Astrocyte (in vitro differentiated cells and primary cell): ENCODE data around the gene TOP1. TPM values are rescaled to one million over a fixed set of nuclear protein-coding genes. Genes with fewer than 3 reads are reported as not detected.

ENCODE experiments used
- DNase-seq: peaks from one replicate; pipeline ENCODE4 v3.0.0-alpha.2; 2010; ENCODE audit warnings: low read depth
- FAIRE-seq: peaks from 2 replicates; lab custom pipeline; 2011; peaks lifted over from hg19 to GRCh38; lab: Jason Lieb, UNC
- H2AFZ ChIP-seq: 2 replicates; pipeline ENCODE4 v1.6.0; 2012; ENCODE audit warnings: low read depth, low read length, inconsistent platforms
- H3K27ac ChIP-seq: 2 replicates; pipeline ENCODE4 v1.5.1; 2011; ENCODE audit warnings: low read depth, low read length, inconsistent platforms
- H3K27me3 ChIP-seq: 2 replicates; pipeline ENCODE4 v1.6.0; 2011; ENCODE audit warnings: low read length, inconsistent platforms; ENCODE audit not compliant: insufficient read depth
- H3K36me3 ChIP-seq: 2 replicates; pipeline ENCODE4 v1.5.1; 2011; ENCODE audit warnings: low read length, inconsistent platforms; ENCODE audit not compliant: insufficient read depth
- H3K4me1 ChIP-seq: 2 replicates; pipeline ENCODE4 v1.5.1; 2011; ENCODE audit warnings: low read length, inconsistent platforms; ENCODE audit not compliant: insufficient read depth
- H3K4me2 ChIP-seq: 2 replicates; pipeline ENCODE4 v1.6.0; 2012; ENCODE audit warnings: low read length, inconsistent platforms
- H3K4me3 ChIP-seq: 2 replicates; pipeline ENCODE4 v1.5.1; 2011; ENCODE audit warnings: low read depth, mild to moderate bottlenecking, low read length, inconsistent platforms; ENCODE audit not compliant: insufficient read depth
- H3K79me2 ChIP-seq: 2 replicates; pipeline ENCODE4 v1.6.0; 2012; ENCODE audit warnings: mild to moderate bottlenecking, low read length, inconsistent platforms; ENCODE audit not compliant: insufficient read depth
- H3K9ac ChIP-seq: 2 replicates; pipeline ENCODE4 v1.6.0; 2012; ENCODE audit warnings: mild to moderate bottlenecking, low read length, inconsistent platforms
- H3K9me3 ChIP-seq: 2 replicates; pipeline ENCODE4 v1.5.1; 2012; ENCODE audit warnings: low read depth, mild to moderate bottlenecking, low read length, inconsistent platforms; ENCODE audit not compliant: insufficient read depth
- H4K20me1 ChIP-seq: 2 replicates; pipeline ENCODE4 v1.6.0; 2012; ENCODE audit warnings: low read length, inconsistent platforms; ENCODE audit not compliant: insufficient read depth
- H3K27ac Mint-ChIP-seq: one replicate; pipeline ENCODE4 v1.8.0; 2021; ENCODE audit warnings: mild to moderate bottlenecking, mixed read lengths; ENCODE audit not compliant: unreplicated experiment
- H3K27me3 Mint-ChIP-seq: one replicate; pipeline ENCODE4 v1.8.0; 2021; ENCODE audit warnings: low read depth, mixed read lengths; ENCODE audit not compliant: unreplicated experiment
- H3K36me3 Mint-ChIP-seq: one replicate; pipeline ENCODE4 v1.8.0; 2021; ENCODE audit warnings: low read depth, mixed read lengths; ENCODE audit not compliant: unreplicated experiment
- H3K4me1 Mint-ChIP-seq: one replicate; pipeline ENCODE4 v1.8.0; 2021; ENCODE audit warnings: low read depth, mixed read lengths; ENCODE audit not compliant: unreplicated experiment
- H3K4me3 Mint-ChIP-seq: one replicate; pipeline ENCODE4 v1.8.0; 2021; ENCODE audit warnings: mild to moderate bottlenecking, moderate library complexity, mixed read lengths; ENCODE audit not compliant: unreplicated experiment
- H3K9me3 Mint-ChIP-seq: one replicate; pipeline ENCODE4 v1.8.0; 2021; ENCODE audit warnings: mild to moderate bottlenecking, mixed read lengths; ENCODE audit not compliant: unreplicated experiment
- EZH2 ChIP-seq: IDR thresholded peaks from 2 replicates; pipeline ENCODE4 v1.6.1; 2012; ENCODE audit warnings: mild to moderate bottlenecking, low read length, inconsistent platforms; ENCODE audit not compliant: insufficient read depth
- total RNA-seq: library from RNA; stranded (reverse); gene quantifications from 2 replicates; pipeline ENCODE4 v1.2.1, GENCODE V29; 2021
- TF ChIP-seq, protein P1 (sequence below): IDR thresholded peaks from 2 replicates; pipeline ENCODE4 v1.5.1; 2011; ENCODE audit warnings: low read depth, mild to moderate bottlenecking, inconsistent platforms, low read length, moderate library complexity; ENCODE audit not compliant: insufficient read depth

The TOP1 gene
- total RNA-seq, 1 donor from 2014 or later: 63.5 TPM

DNA sequence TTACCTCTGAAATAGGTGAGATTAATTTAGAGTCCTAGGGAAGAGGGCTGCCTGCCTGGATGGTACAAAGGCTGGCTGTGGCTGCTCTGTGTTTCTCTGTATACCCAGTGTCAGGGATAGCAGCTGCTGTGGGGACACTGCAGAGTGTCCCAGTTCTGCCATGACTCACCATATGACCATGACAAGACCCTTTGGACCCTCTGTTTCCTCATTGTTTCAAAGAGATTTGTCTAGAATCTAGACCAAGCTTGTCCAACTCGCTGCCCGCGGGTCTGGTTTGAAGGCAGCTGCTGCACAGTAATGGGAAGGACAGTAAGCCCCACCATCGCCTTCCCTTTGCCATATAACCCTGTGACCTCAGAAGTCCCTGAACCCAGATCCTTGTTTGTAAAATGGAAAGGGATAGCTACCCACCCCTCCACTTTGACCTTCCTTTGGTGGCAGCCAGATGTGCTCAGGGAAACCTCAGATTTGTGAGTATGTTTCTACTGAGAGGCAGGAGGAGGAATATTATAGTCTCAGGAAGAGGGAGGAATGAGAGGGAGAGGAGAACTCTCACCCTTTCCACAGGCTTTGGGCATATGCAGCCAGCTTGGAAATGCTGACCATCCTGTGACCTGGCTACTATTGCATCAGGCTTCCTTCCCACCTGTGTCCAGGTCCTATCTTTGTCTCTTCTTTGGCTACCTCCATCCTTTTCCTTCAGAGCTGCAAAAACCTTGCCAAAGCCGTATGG is 122.7 kb downstream of the TOP1 start:
- H3K4me1 ChIP-seq: peaks cover 11% of the 10 kb centered on the region
- H3K9me3 ChIP-seq: no peaks in the 10 kb centered on the region
- Mint-ChIP-seq H3K4me3 (peak overlapping the region; percentile 57), H3K27ac (no peak overlapping the region), H3K36me3 (peaks cover 9% of the 10 kb centered on the region), H3K4me1 (peaks cover 19% of the 10 kb centered on the region), H3K27me3 (no peaks in the 10 kb centered on the region), H3K9me3 (peaks cover 3% of the 10 kb centered on the region)
- H3K9ac ChIP-seq: no peak overlapping the region
- no peak for DNase-seq
- no peaks in the 10 kb centered on the region for H3K36me3 ChIP-seq
- no peaks in the 10 kb centered on the region for H3K27me3 ChIP-seq
- H3K4me2 ChIP-seq: no peak overlapping the region
- no peak overlapping the region for H2AFZ ChIP-seq
- FAIRE-seq: no peak
- no peak overlapping the region for H3K4me3 ChIP-seq
- H3K27ac ChIP-seq: no peak overlapping the region
- peaks cover 100% of the 10 kb centered on the region for H3K79me2 ChIP-seq
- no peak for TF ChIP-seq EZH2
- TF ChIP-seq, protein P1, sequence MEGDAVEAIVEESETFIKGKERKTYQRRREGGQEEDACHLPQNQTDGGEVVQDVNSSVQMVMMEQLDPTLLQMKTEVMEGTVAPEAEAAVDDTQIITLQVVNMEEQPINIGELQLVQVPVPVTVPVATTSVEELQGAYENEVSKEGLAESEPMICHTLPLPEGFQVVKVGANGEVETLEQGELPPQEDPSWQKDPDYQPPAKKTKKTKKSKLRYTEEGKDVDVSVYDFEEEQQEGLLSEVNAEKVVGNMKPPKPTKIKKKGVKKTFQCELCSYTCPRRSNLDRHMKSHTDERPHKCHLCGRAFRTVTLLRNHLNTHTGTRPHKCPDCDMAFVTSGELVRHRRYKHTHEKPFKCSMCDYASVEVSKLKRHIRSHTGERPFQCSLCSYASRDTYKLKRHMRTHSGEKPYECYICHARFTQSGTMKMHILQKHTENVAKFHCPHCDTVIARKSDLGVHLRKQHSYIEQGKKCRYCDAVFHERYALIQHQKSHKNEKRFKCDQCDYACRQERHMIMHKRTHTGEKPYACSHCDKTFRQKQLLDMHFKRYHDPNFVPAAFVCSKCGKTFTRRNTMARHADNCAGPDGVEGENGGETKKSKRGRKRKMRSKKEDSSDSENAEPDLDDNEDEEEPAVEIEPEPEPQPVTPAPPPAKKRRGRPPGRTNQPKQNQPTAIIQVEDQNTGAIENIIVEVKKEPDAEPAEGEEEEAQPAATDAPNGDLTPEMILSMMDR: no peak
- peaks cover 100% of the 10 kb centered on the region for H4K20me1 ChIP-seq

DNA sequence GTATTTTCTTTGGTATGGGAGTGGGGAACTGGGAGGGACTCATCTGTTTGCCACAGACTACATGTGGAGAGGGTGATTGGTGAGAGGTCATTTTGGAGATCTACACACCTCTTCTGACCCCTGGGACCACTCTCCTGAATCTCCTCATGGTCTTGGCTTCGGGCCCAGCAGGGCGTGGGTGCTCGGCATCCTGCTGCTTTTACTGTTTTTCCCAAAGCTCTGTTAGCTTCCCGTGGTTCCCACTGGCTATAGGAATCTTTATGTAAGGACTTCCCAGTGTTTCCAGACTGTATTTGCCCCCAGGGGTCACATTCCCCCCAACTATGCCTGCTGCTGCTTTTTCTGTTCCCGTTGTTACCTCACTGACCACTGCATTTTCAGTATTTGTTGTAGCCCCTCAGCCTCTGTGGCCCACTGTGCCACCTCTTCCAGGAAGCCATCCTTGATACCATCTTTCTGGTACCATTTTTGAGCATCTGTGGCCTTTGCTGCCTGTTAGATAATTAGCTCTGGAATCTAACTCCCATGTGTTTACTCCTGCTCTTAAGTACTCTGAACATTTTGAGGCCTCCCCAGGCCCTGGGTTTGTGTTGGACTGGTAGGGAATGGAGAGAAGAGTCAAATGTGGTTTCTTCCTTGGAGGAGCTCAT is 123.6 kb downstream of the TOP1 start:
- peaks cover 12% of the 10 kb centered on the region for H3K36me3 Mint-ChIP-seq
- no peak for TF ChIP-seq EZH2
- TF ChIP-seq, protein P1: no peak
- peaks cover 100% of the 10 kb centered on the region for H4K20me1 ChIP-seq
- peak overlapping the region; percentile 67 for H3K27ac Mint-ChIP-seq
- H3K9me3 ChIP-seq: no peaks in the 10 kb centered on the region
- H3K4me3 Mint-ChIP-seq: no peak overlapping the region
- H3K4me2 ChIP-seq: no peak overlapping the region
- H3K9me3 Mint-ChIP-seq: peaks cover 3% of the 10 kb centered on the region
- DNase-seq (no peak), FAIRE-seq (no peak)
- H3K4me1 Mint-ChIP-seq: peaks cover 26% of the 10 kb centered on the region
- H3K27me3 ChIP-seq: no peaks in the 10 kb centered on the region
- H3K4me1 ChIP-seq: peaks cover 11% of the 10 kb centered on the region
- no peak overlapping the region for H2AFZ ChIP-seq
- no peak overlapping the region for H3K4me3 ChIP-seq
- H3K27ac ChIP-seq: no peak overlapping the region
- H3K79me2 ChIP-seq: peaks cover 100% of the 10 kb centered on the region
- no peaks in the 10 kb centered on the region for H3K27me3 Mint-ChIP-seq
- no peak overlapping the region for H3K9ac ChIP-seq
- H3K36me3 ChIP-seq: no peaks in the 10 kb centered on the region
